Epithelial cell of esophagus (primary cell): ENCODE results near the gene C4BPB.

Source experiments
- DNase-seq: peaks from one replicate; pipeline ENCODE4 v3.0.0; 2010; ENCODE audit warnings: low read depth
- H3K4me3 ChIP-seq: 2 replicates; pipeline ENCODE4 v1.5.1; 2011; ENCODE audit warnings: mild to moderate bottlenecking, low read length, control low read depth
- TF ChIP-seq, protein P1 (sequence below): IDR thresholded peaks from 2 replicates; pipeline ENCODE4 v1.5.1; 2011; ENCODE audit warnings: low read depth, mild to moderate bottlenecking, low read length, control low read depth, inconsistent platforms; ENCODE audit not compliant: insufficient read depth; ENCODE audit errors: missing control alignments

Gene C4BPB

DNA sequence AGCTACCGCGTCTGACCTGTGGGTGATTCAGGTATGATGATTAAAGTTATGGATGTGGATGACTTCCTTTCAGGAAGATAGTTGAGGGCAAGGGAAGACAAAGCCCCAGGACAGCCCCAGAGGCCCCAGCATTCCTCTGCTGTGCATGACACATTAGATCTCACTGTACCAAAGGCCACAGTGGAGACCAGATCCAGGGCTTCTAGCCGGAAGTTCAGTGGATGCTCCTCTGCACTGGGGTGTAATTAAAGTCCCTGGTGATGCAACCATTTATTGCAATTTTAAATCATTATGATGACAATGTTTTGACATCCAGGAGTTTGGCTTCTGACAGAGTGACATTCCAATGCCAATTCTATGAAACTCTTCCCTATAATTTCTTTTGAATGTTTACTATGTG is 20.3 kb downstream of the C4BPB start:
- TF ChIP-seq, protein P1, sequence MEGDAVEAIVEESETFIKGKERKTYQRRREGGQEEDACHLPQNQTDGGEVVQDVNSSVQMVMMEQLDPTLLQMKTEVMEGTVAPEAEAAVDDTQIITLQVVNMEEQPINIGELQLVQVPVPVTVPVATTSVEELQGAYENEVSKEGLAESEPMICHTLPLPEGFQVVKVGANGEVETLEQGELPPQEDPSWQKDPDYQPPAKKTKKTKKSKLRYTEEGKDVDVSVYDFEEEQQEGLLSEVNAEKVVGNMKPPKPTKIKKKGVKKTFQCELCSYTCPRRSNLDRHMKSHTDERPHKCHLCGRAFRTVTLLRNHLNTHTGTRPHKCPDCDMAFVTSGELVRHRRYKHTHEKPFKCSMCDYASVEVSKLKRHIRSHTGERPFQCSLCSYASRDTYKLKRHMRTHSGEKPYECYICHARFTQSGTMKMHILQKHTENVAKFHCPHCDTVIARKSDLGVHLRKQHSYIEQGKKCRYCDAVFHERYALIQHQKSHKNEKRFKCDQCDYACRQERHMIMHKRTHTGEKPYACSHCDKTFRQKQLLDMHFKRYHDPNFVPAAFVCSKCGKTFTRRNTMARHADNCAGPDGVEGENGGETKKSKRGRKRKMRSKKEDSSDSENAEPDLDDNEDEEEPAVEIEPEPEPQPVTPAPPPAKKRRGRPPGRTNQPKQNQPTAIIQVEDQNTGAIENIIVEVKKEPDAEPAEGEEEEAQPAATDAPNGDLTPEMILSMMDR: no peak
- DNase-seq: no peak
- H3K4me3 ChIP-seq: no peak overlapping the region

DNA sequence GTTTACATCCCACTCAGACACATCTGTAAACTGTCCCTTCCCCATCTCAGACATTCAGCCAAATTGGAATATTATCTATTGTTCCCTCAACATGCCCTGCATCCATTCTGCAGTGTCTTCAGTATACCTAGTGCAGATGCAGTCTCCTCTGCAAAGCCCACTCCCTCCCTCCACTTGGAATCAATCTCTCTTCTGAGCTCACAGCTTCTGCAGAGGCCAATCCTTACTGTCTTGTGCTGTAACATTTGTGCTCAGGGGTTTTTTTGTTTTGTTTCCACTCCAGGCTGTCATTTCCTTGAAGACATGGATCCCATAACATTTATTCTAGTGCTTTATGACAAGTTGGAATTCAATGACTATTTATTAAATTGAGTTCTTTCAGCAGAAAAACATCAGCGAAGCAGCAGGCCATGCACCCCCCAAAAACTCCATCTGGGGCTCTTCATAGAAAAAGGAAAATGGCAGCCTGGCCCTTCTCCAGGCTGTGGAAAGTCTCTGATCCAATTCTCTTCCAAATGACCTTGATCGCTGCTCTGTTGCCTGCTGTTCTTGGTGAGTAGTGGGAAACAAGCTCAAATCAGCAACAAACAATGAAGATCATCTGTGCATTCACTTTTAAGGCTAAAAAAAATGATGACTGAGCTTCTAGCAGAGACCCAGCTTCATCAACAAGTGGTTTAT is 24.1 kb downstream of the C4BPB start:
- TF ChIP-seq, protein P1: no peak
- H3K4me3 ChIP-seq: no peak overlapping the region
- no peak for DNase-seq

DNA sequence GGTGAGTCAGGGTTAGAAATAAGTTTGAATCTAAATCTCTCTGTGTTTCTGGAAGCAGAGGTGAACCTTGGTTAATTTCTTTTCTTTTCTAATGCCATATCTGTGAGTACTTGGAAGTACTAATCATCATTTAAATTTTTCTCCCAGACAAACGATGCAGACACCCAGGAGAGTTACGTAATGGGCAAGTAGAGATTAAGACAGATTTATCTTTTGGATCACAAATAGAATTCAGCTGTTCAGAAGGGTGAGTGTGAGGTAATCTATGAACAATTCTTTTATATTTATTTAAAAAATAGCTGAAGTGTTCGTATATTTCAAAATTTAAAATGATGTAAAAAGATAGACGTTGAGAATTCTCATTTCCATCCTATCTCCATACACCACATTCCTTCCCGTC is 26.6 kb downstream of the C4BPB start:
- no peak overlapping the region for H3K4me3 ChIP-seq
- TF ChIP-seq, protein P1: no peak

DNA sequence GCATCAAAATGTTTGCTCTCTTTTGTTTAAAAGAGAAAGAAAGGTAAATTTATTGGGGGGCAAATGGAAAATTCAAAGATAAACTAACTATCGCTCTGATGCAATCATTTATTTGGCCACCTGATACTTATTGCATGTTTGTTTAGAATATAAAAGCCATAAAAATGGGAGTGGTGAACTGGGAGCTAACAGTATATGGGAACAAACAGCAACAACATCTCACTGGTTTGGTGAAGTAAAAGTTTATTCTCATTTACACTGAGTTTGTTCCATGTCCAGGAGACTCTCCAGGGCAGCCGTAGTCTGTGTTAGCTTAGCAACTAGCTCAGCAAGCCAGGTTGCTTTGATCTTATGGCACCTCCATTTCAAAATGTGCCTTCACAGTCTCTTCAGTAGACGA is 35.7 kb downstream of the C4BPB start:
- H3K4me3 ChIP-seq: no peak overlapping the region
- TF ChIP-seq, protein P1: no peak
- no peak for DNase-seq

More for the DNA sequence above, 26.6 kb downstream of the C4BPB start:
- DNase-seq: no peak

DNA sequence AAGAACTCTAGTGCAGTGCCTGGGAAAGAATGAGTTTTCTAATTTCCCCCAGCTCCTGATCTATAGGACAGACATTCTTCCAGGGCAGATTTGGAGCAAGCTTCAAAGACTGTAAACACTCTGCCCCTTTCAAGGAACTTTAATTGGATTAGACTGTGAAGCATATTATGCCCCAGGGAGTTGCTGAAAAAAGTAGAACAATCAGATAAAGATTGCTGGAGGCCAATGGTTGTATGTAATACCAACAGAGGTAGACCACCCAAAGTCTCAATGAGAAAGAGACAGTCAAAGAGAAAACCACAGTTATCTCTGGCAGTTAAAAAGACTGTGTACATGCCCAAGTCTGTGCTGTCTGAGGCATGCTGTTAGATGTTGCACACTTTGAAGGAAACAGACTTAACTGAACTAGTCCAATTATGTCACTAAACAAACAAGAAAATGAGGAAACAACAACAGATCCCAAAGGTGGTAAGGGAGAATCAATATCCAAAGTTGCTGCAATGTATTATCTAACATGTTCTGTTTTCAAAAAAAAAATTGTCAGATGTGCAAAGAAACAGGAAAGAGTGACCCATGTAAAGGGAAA is 39.8 kb downstream of the C4BPB start:
- TF ChIP-seq, protein P1: no peak
- DNase-seq: no peak
- no peak overlapping the region for H3K4me3 ChIP-seq

DNA sequence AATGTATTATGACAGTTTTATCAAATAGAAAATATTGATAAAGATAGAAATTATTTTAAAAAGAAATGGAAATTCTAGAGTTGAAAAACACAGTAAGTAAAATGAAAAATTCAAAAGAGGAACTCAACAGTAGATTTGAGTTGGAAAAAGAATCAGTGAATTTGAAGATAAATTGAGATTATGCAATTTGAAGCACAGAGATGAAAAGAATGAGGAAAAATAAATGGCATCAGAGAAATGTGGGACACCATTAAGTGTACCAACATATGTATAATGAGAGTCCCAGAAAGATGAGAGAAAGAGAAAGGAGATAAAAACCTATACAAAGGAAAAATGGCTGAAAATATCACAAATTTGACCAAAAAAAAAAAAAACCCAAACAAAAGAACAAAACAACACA is 40.4 kb downstream of the C4BPB start:
- TF ChIP-seq, protein P1: no peak
- H3K4me3 ChIP-seq: no peak overlapping the region
- no peak for DNase-seq
